BE2C (cell line): ENCODE data around the gene COPS4.

Experiments used
- DNase-seq: peaks from one replicate; pipeline ENCODE4 v3.0.0-alpha.2; 2020
- H3K27me3 ChIP-seq: fragments of 250-450 bp; sonication (Bioruptor Pico); 2 replicates; pipeline ENCODE4 v1.5.1; 2020; ENCODE audit warnings: mild to moderate bottlenecking
- H3K36me3 ChIP-seq: fragments of 250-450 bp; sonication (Bioruptor Pico); 2 replicates; pipeline ENCODE4 v1.5.1; 2020; ENCODE audit warnings: mild to moderate bottlenecking
- H3K4me1 ChIP-seq: fragments of 250-450 bp; sonication (Bioruptor Pico); 2 replicates; pipeline ENCODE4 v1.5.1; 2020
- H3K4me3 ChIP-seq: 2 replicates; pipeline ENCODE4 v1.5.1; 2011; ENCODE audit warnings: low read depth, low read length
- H3K9me3 ChIP-seq: fragments of 250-450 bp; sonication (Bioruptor Pico); 2 replicates; pipeline ENCODE4 v1.5.1; 2020
- CTCF ChIP-seq: IDR thresholded peaks from 2 replicates; pipeline ENCODE4 v1.5.1; 2012; ENCODE audit warnings: mild to moderate bottlenecking, low read depth, low read length

The COPS4 gene

GRCh38 chr4:83112678-83113428 lies 77.9 kb downstream of the COPS4 start:
- no peaks in the 10 kb centered on the region; the same call in 1 of the 2 replicates for H3K9me3 ChIP-seq
- H3K4me1 ChIP-seq: peaks cover 3% of the 10 kb centered on the region; the same call in 1 of the 2 replicates
- TF ChIP-seq CTCF: no peak
- DNase-seq: no peak
- H3K27me3 ChIP-seq: no peaks in the 10 kb centered on the region
- no peaks in the 10 kb centered on the region for H3K36me3 ChIP-seq
- no peak overlapping the region for H3K4me3 ChIP-seq

DNA sequence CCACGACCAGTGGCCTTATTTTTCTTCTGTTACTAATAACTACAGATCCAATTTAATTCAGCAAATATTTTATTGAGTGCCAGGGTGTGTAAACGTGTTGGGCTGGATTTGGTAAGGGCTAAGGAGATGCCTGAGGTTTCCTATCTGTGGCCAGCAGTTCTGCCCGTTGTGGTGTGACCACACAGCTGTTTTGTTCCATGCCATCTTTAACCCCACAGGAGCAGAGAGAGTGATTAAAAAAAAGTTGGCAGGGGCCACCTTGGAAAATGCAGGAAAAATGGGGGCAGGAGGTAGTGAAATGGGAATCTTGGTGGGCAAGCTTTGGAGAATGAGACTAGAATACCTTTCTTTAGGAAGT lies 78.4 kb downstream of the COPS4 start:
- H3K9me3 ChIP-seq: no peaks in the 10 kb centered on the region; the same call in 1 of the 2 replicates
- TF ChIP-seq CTCF: no peak
- peaks cover 3% of the 10 kb centered on the region; the same call in 1 of the 2 replicates for H3K4me1 ChIP-seq
- DNase-seq: no peak
- H3K4me3 ChIP-seq: no peak overlapping the region
- H3K36me3 ChIP-seq: no peaks in the 10 kb centered on the region
- H3K27me3 ChIP-seq: no peaks in the 10 kb centered on the region

- no peak within 1 kb of the TSS for H3K4me3 ChIP-seq
- no peak for DNase-seq
- H3K9me3 ChIP-seq: no peaks in the 10 kb centered on the region; the same call in 1 of the 2 replicates
- no peak for TF ChIP-seq CTCF
- H3K4me1 ChIP-seq: peaks cover 3% of the 10 kb centered on the region; the same call in 1 of the 2 replicates
- no peaks in the 10 kb centered on the region for H3K36me3 ChIP-seq
- H3K27me3 ChIP-seq: no peaks in the 10 kb centered on the region
Observed at GRCh38 chr4:83114576-83114975, 79.6 kb downstream of the COPS4 start, which contains the start of gene PLAC8. PLAC8 (minus strand) TSS chr4:83114729; CDS start chr4:83107921, 6,808 bp downstream.

- DNase-seq: no peak
- H3K27me3 ChIP-seq: no peaks in the 10 kb centered on the region
- H3K9me3 ChIP-seq: no peaks in the 10 kb centered on the region; the same call in 1 of the 2 replicates
- H3K4me1 ChIP-seq: peaks cover 3% of the 10 kb centered on the region; the same call in 1 of the 2 replicates
- TF ChIP-seq CTCF: no peak
- no peak overlapping the region for H3K4me3 ChIP-seq
- no peaks in the 10 kb centered on the region for H3K36me3 ChIP-seq
Observed at GRCh38 chr4:83115000-83115399, 80.0 kb downstream of the COPS4 start.

DNA sequence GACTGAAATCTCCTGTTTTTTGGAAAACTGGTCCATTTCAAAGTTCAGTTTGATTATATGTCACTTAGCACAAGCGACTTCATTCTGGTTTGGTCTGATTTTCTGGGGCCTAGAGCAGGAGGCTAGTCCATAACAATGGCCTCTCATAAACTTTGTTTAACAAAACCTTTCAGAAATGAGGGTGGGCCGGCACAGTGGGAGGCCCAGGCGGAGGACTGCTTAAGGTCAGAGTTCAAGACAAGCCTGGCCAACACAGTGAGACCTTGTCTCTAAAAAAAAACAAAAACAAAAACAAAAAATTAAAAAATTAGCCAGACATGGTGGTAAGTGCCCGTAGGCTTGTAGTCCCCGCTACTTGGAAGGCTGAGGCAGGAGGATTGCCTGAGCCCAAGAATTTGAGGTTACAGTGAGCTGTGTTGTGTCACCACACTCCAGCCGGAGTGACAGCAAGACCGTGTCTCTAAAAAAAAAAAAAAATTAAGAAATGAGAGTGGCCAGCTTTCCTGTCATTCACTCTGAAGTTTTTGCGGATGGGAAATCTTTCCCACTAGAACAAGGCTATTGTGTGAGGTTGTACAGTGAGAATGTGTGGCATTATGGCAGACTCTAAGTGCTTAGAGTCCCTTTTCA lies 80.8 kb downstream of the COPS4 start:
- H3K4me3 ChIP-seq: no peak overlapping the region
- H3K27me3 ChIP-seq: no peaks in the 10 kb centered on the region
- TF ChIP-seq CTCF: no peak
- no peaks in the 10 kb centered on the region; the same call in 1 of the 2 replicates for H3K9me3 ChIP-seq
- no peak for DNase-seq
- H3K4me1 ChIP-seq: no peaks in the 10 kb centered on the region; the same call in 1 of the 2 replicates
- no peaks in the 10 kb centered on the region for H3K36me3 ChIP-seq

DNA sequence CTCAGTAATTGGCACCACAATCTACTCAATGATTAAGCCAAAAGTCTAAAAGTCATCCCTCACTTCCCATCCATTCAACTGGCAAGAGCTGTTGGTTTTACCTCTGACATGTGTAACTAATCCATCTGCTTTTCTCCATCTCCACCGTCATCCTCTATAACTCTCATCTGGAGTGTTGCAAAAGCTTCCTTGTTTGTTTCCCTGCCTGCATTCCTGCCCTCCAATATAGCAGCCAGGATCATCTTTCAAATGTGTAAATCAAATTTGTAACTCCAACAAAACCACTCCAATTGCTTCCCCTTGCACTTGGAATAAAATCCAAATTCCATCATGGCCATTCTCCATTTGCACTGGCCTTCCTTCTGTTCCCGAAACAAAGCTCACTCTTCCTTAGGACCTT lies 83.9 kb downstream of the COPS4 start:
- no peak overlapping the region for H3K4me3 ChIP-seq
- H3K36me3 ChIP-seq: no peaks in the 10 kb centered on the region
- H3K9me3 ChIP-seq: no peaks in the 10 kb centered on the region
- peaks cover 5% of the 10 kb centered on the region; the same call in 1 of the 2 replicates for H3K27me3 ChIP-seq
- H3K4me1 ChIP-seq: no peaks in the 10 kb centered on the region
- no peak for DNase-seq
- no peak for TF ChIP-seq CTCF
